Vagina (tissue), 2 donors: ENCODE measurements around the gene CPLX3.

Experiments
- CTCF ChIP-seq, 3 experiments: fragments of 450-650 bp in 2 of 3; fragments of 200-600 bp in 1 of 3; sonication (generic) in 1 of 3; IDR thresholded peaks; one replicate each; pipeline ENCODE4 v1.5.1; 2017 to 2019; ENCODE audit warnings: antibody characterized with exemption in 3 of 3, mild to moderate bottlenecking in 2 of 3, moderate library complexity in 2 of 3
- POLR2A ChIP-seq, 2 donors: fragments of 450-650 bp; IDR thresholded peaks; one replicate each; pipeline ENCODE4 v1.6.1; 2017; ENCODE audit warnings: antibody characterized with exemption in 2 of 2, mild to moderate bottlenecking in 2 of 2, moderate library complexity in 2 of 2
- POLR2AphosphoS5 ChIP-seq, 2 donors: sonication (generic); formaldehyde crosslinking; IDR thresholded peaks; one replicate each; pipeline ENCODE4 v1.9.0; 2017; ENCODE audit warnings: antibody characterized with exemption in 2 of 2, mild to moderate bottlenecking in 2 of 2, low read depth in 1 of 2; ENCODE audit not compliant: insufficient read depth in 1 of 2

GRCh38 chr15:74794970-74795349, 31.5 kb upstream of the CPLX3 start:
- TF ChIP-seq POLR2A (IDR thresholded peaks at IDR 0.05): no peak
- TF ChIP-seq CTCF (IDR thresholded peaks at IDR 0.05): no peak
- no peak for TF ChIP-seq POLR2AphosphoS5 (IDR thresholded peaks at IDR 0.05; ENCODE audit: insufficient read depth in 1 of 2, low read depth in 1 of 2)
